H9 (cell line): ENCODE data around the gene CMPK2. TPM values are rescaled to one million over a fixed set of nuclear protein-coding genes. Genes with fewer than 3 reads are reported as not detected.
A peak's percentile ranks its signal among the peaks of the same experiment; 100 is the strongest.

ENCODE experiments used
- DNase-seq: peaks from one replicate; pipeline ENCODE4 v3.0.0-alpha.2; 2017
- H2AFZ ChIP-seq: one replicate; pipeline ENCODE4 v1.6.1; 2013; ENCODE audit warnings: mild to moderate bottlenecking, low read length, control low read depth, moderate library complexity
- H2AK5ac ChIP-seq: 2 replicates; pipeline ENCODE4 v1.6.1; 2013; ENCODE audit warnings: low read length, control low read depth, mixed read lengths; ENCODE audit not compliant: insufficient read length
- H2BK120ac ChIP-seq: one replicate; pipeline ENCODE4 v1.6.1; 2013; ENCODE audit warnings: low read depth, mild to moderate bottlenecking, low read length, control low read depth, inconsistent platforms; ENCODE audit not compliant: poor library complexity, severe bottlenecking
- H2BK12ac ChIP-seq: 2 replicates; pipeline ENCODE4 v1.6.1; 2013; ENCODE audit warnings: low read length, control low read depth, mixed read lengths, low read depth; ENCODE audit not compliant: insufficient read length
- H2BK15ac ChIP-seq: 2 replicates; pipeline ENCODE4 v1.6.1; 2013; ENCODE audit warnings: low read depth, low read length, control low read depth
- H2BK20ac ChIP-seq: one replicate; pipeline ENCODE4 v1.6.1; 2013; ENCODE audit warnings: low read depth, mild to moderate bottlenecking, low read length, control low read depth, inconsistent platforms; ENCODE audit not compliant: poor library complexity, severe bottlenecking
- H2BK5ac ChIP-seq: 2 replicates; pipeline ENCODE4 v1.6.1; 2013; ENCODE audit warnings: low read length, control low read depth, mixed read lengths; ENCODE audit not compliant: insufficient read length
- H3K14ac ChIP-seq: 2 replicates; pipeline ENCODE4 v1.6.1; 2013; ENCODE audit warnings: low read length, control low read depth; ENCODE audit not compliant: insufficient read depth
- H3K18ac ChIP-seq: 2 replicates; pipeline ENCODE4 v1.6.1; 2013; ENCODE audit warnings: low read depth, mild to moderate bottlenecking, mixed read lengths, low read length, control low read depth; ENCODE audit not compliant: insufficient read length
- H3K23ac ChIP-seq: 2 replicates; pipeline ENCODE4 v1.6.1; 2013; ENCODE audit warnings: low read length, control low read depth, mixed read lengths, low read depth; ENCODE audit not compliant: insufficient read length
- H3K23me2 ChIP-seq: 2 replicates; pipeline ENCODE4 v1.6.1; 2013; ENCODE audit warnings: low read depth, mild to moderate bottlenecking, mixed read lengths, low read length, control low read depth; ENCODE audit not compliant: insufficient read length, poor library complexity, severe bottlenecking
- H3K27ac ChIP-seq: 2 replicates; pipeline ENCODE4 v1.5.1; 2013; ENCODE audit warnings: low read length, control low read depth, mixed read lengths, low read depth; ENCODE audit not compliant: insufficient read length
- H3K27me3 ChIP-seq: 2 replicates; pipeline ENCODE4 v1.6.1; 2013; ENCODE audit warnings: low read length, control low read depth, inconsistent platforms; ENCODE audit not compliant: insufficient read depth
- H3K4ac ChIP-seq: 2 replicates; pipeline ENCODE4 v1.6.1; 2013; ENCODE audit warnings: low read depth, mild to moderate bottlenecking, control low read depth, inconsistent platforms, low read length, moderate library complexity
- H3K4me1 ChIP-seq: 2 replicates; pipeline ENCODE4 v1.6.1; 2013; ENCODE audit warnings: low read length, control low read depth, inconsistent platforms; ENCODE audit not compliant: insufficient read depth
- H3K4me2 ChIP-seq: 2 replicates; pipeline ENCODE4 v1.6.1; 2013; ENCODE audit warnings: low read length, control low read depth, mixed read lengths; ENCODE audit not compliant: insufficient read length, insufficient read depth
- H3K56ac ChIP-seq: 2 replicates; pipeline ENCODE4 v1.6.1; 2013; ENCODE audit warnings: low read depth, mild to moderate bottlenecking, mixed read lengths, low read length, control low read depth; ENCODE audit not compliant: insufficient read length
- H3K79me1 ChIP-seq: 2 replicates; pipeline ENCODE4 v1.6.1; 2013; ENCODE audit warnings: low read depth, mild to moderate bottlenecking, moderate library complexity, low read length, control low read depth, inconsistent platforms; ENCODE audit not compliant: insufficient read depth, poor library complexity, severe bottlenecking
- H3K79me2 ChIP-seq: 2 replicates; pipeline ENCODE4 v1.6.1; 2013; ENCODE audit warnings: low read length, control low read depth, inconsistent platforms; ENCODE audit not compliant: insufficient read depth
- H3K9ac ChIP-seq: 2 replicates; pipeline ENCODE4 v1.6.1; 2013; ENCODE audit warnings: low read length, control low read depth, mixed read lengths; ENCODE audit not compliant: insufficient read length; ENCODE audit errors: extremely low read depth
- H3K9me3 ChIP-seq: one replicate; pipeline ENCODE4 v1.6.1; 2013; ENCODE audit warnings: low read depth, low read length, inconsistent platforms; ENCODE audit not compliant: control insufficient read depth
- H3T11ph ChIP-seq: one replicate; pipeline ENCODE4 v1.6.1; 2013; ENCODE audit warnings: mild to moderate bottlenecking, low read length, control low read depth, inconsistent platforms
- H4K20me1 ChIP-seq: one replicate; pipeline ENCODE4 v1.6.1; 2013; ENCODE audit not compliant: control insufficient read depth, insufficient read length, insufficient read depth
- H4K5ac ChIP-seq: 2 replicates; pipeline ENCODE4 v1.6.1; 2013; ENCODE audit warnings: low read depth, mild to moderate bottlenecking, mixed read lengths, low read length, control low read depth; ENCODE audit not compliant: insufficient read length
- H4K8ac ChIP-seq: replicated peaks from 2 replicates; pipeline ENCODE4 v1.6.1; 2013; ENCODE audit warnings: low read length, control low read depth, mixed read lengths, low read depth; ENCODE audit not compliant: insufficient read length
- H4K91ac ChIP-seq: 2 replicates; pipeline ENCODE4 v1.6.1; 2013; ENCODE audit warnings: low read depth, mild to moderate bottlenecking, moderate library complexity, mixed read lengths, low read length, control low read depth; ENCODE audit not compliant: insufficient read length
- H3K27ac Mint-ChIP-seq, 3 experiments: 2 replicates in 2 of 3; 3 replicates in 1 of 3; pipeline ENCODE4 v1.8.0; 2020 to 2021; ENCODE audit warnings: mixed read lengths in 3 of 3, mild to moderate bottlenecking in 1 of 3, moderate library complexity in 1 of 3
- H3K27me3 Mint-ChIP-seq: 2 replicates; pipeline ENCODE4 v1.8.0; 2021; ENCODE audit warnings: low read depth, mild to moderate bottlenecking, moderate library complexity, mixed read lengths
- H3K36me3 Mint-ChIP-seq, 3 experiments: 2 replicates in 2 of 3; 3 replicates in 1 of 3; pipeline ENCODE4 v1.8.0; 2020 to 2021; ENCODE audit warnings: low read depth in 3 of 3, mixed read lengths in 3 of 3; ENCODE audit not compliant: insufficient read depth in 1 of 3
- H3K4me1 Mint-ChIP-seq, 2 experiments: 2 replicates each; pipeline ENCODE4 v1.8.0; 2020; ENCODE audit warnings: mixed read lengths in 2 of 2
- H3K4me3 Mint-ChIP-seq, 2 experiments: 2 replicates in 1 of 2; 3 replicates in 1 of 2; pipeline ENCODE4 v1.8.0; 2020 to 2021; ENCODE audit warnings: mild to moderate bottlenecking in 2 of 2, mixed read lengths in 2 of 2, moderate library complexity in 1 of 2
- H3K9me3 Mint-ChIP-seq, 2 experiments: 2 replicates in 1 of 2; 3 replicates in 1 of 2; pipeline ENCODE4 v1.8.0; 2020; ENCODE audit warnings: mild to moderate bottlenecking in 2 of 2, mixed read lengths in 2 of 2, moderate library complexity in 1 of 2
- WGBS: extraction: QIAGEN DNeasy Blood & Tissue Kit; methylation state at CpG from one replicate; pipeline ENCODE4 v1.1.7; 2013; ENCODE audit warnings: missing lambda C conversion rate, low lambda C conversion rate, mixed read lengths; ENCODE audit not compliant: insufficient read length; ENCODE audit errors: extremely low coverage; 5-methylcytosine and 5-hydroxymethylcytosine counted together
- total RNA-seq: library from RNA; stranded (reverse); gene quantifications from 2 replicates; pipeline ENCODE4 v1.2.1, GENCODE V29; 2021
- TF ChIP-seq, protein P1 (sequence below): fragments of 200-600 bp; sonication (generic); conservative IDR thresholded peaks from 3 replicates; pipeline ENCODE4 v1.8.0; 2021; ENCODE audit warnings: antibody characterized with exemption, mild to moderate bottlenecking

CMPK2 gene
- total RNA-seq, 1 experiment from 2014 or later: 0.90 TPM

DNA sequence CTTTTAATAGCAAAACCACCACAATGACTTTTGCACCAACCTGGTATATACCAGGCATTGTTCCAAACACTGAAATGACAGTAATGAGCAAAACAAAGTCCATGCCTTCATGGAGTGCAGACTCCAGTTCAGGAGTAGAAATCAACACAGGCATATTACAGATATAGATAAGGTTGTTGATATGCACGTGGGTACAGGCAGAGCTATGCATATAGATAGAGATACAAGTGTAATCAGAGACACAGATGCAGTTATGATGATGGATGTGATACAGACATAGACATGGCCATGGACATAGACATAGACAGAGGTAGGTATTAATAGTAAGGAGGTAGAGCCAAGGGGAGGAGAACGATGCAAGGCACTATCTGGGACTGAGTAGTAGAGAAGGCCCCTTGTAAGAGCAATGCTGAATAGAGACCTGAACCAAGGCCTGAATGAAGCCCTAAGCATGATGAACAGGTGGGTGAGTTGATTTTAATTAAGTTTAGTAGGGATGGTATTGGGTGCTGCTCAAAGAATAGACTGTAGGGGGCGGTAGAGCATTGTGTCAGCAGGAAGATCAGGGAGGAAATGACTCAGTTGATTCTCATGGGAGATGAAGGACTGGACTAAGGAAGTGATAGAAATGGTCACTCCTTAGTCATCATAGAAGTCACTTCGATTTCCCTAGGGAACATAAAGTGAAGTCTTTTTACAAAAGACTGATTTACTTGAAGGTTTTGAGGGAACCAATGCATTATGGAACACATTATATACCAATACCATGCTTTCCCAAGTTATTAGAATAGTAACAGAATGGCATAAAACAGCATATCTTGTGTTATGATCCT is 39.4 kb downstream of the CMPK2 start:
- H2AK5ac ChIP-seq: no peak overlapping the region
- H3K79me2 ChIP-seq: no peaks in the 10 kb centered on the region
- no peak overlapping the region for H3K14ac ChIP-seq
- H3K56ac ChIP-seq: no peak overlapping the region
- no peak overlapping the region for H2BK15ac ChIP-seq
- no peak overlapping the region for H2AFZ ChIP-seq
- H2BK120ac ChIP-seq: no peak overlapping the region
- H3K36me3 Mint-ChIP-seq: peaks cover 5 to 15% (median 8%) of the 10 kb centered on the region in 3 experiments
- no peak overlapping the region for H4K5ac ChIP-seq
- no peaks in the 10 kb centered on the region for H3K4me1 ChIP-seq
- peaks cover 7% of the 10 kb centered on the region for H3K27me3 Mint-ChIP-seq
- H4K20me1 ChIP-seq: no peaks in the 10 kb centered on the region
- H3K4me3 Mint-ChIP-seq: no peak overlapping the region
- no peak overlapping the region for H3K23ac ChIP-seq
- no peak overlapping the region for H3K18ac ChIP-seq
- H3K23me2 ChIP-seq: no peaks in the 10 kb centered on the region
- H3K27me3 ChIP-seq: no peaks in the 10 kb centered on the region
- H2BK20ac ChIP-seq: no peak overlapping the region
- no peak overlapping the region for H2BK5ac ChIP-seq
- no peak overlapping the region for H4K91ac ChIP-seq
- peaks cover 16 to 22% of the 10 kb centered on the region in 2 experiments for H3K9me3 Mint-ChIP-seq
- H3K27ac ChIP-seq: no peak overlapping the region
- H3T11ph ChIP-seq: no peak overlapping the region
- no CpG with 5 or more reads among the region's 4 CpGs for WGBS
- no peak overlapping the region for H3K9ac ChIP-seq
- no peak overlapping the region for H3K4ac ChIP-seq
- H3K4me2 ChIP-seq: no peak overlapping the region
- no peak for DNase-seq
- TF ChIP-seq, protein P1, sequence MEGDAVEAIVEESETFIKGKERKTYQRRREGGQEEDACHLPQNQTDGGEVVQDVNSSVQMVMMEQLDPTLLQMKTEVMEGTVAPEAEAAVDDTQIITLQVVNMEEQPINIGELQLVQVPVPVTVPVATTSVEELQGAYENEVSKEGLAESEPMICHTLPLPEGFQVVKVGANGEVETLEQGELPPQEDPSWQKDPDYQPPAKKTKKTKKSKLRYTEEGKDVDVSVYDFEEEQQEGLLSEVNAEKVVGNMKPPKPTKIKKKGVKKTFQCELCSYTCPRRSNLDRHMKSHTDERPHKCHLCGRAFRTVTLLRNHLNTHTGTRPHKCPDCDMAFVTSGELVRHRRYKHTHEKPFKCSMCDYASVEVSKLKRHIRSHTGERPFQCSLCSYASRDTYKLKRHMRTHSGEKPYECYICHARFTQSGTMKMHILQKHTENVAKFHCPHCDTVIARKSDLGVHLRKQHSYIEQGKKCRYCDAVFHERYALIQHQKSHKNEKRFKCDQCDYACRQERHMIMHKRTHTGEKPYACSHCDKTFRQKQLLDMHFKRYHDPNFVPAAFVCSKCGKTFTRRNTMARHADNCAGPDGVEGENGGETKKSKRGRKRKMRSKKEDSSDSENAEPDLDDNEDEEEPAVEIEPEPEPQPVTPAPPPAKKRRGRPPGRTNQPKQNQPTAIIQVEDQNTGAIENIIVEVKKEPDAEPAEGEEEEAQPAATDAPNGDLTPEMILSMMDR: peak; percentile 85
- H2BK12ac ChIP-seq: no peak overlapping the region
- H3K9me3 ChIP-seq: no peaks in the 10 kb centered on the region
- no peak overlapping the region for H4K8ac ChIP-seq
- peaks cover 19 to 21% of the 10 kb centered on the region in 2 experiments for H3K4me1 Mint-ChIP-seq
- H3K79me1 ChIP-seq: no peaks in the 10 kb centered on the region
- no peak overlapping the region for H3K27ac Mint-ChIP-seq
